ENCODE results near the gene SUV39H1. TPM values are rescaled to one million over a fixed set of nuclear protein-coding genes. Genes with fewer than 3 reads are reported as not detected.
A peak's percentile ranks its signal among the peaks of the same experiment; 100 is the strongest.

The SUV39H1 gene
- total and polyA plus RNA-seq, 2 of the 8 experiments (the other 6 are each of a cell fraction or from before 2014, with no cell fraction given) = 14.8 to 27.8 TPM

DNA sequence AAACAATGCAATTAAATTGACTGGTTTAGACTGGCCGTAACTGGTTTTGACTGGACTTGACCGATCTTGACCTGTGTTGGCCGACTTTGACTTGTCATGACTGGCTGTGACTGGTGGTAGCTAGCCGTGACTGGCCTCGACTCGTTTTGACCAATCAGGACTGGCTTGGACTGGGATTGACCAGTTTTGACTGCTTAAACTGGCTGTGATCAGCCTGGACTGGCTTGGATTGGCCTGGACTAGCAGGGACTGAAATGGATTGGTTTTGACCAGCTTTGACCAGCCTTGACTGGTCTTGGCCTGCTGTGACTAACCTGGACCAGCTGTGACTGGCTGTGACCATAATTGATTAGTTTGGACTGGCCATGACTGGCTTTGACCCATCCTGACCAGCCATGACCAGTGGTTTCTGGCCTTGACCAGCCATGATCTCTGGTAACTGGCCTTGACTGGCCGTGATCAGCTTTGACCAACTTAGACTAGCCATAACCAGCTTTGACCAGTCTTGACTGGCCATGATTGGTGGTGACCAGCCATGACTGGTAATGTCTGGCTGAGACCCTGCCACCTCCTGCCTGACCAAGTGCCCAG is 13.1 kb downstream of the SUV39H1 start:
- Histone ChIP-seq H3K79me1 (ENCODE audit: low read depth, low read length) (no peaks in the 10 kb centered on the region), H3K27me3 (replicated peaks in 1 of 4; ENCODE audit: control insufficient read depth in 3 of 4, extremely low read depth in 1 of 4, insufficient read depth in 3 of 4, low read length in 3 of 4) (no peaks in the 10 kb centered on the region; a peak in 3 of 7 replicates), H3K4me3 (ENCODE audit: extremely low read depth in 1 of 4, insufficient read depth in 2 of 4, low read depth in 3 of 4, low read length in 4 of 4) (no peak overlapping the region), H2BK5ac (ENCODE audit: low read depth, low read length) (no peak overlapping the region), H3K4ac (replicated peaks; ENCODE audit: insufficient read length, low read depth, low read length) (no peak overlapping the region), H3K79me2 (ENCODE audit: control insufficient read depth in 1 of 2, insufficient read depth in 2 of 2, low read length in 2 of 2) (no peaks in the 10 kb centered on the region), H3K9me3 (ENCODE audit: insufficient read depth in 2 of 2, low read depth in 1 of 2, low read length in 1 of 2) (no peaks in the 10 kb centered on the region), H2BK12ac (ENCODE audit: low read depth, low read length) (no peak overlapping the region), H4K91ac (replicated peaks; ENCODE audit: insufficient read length, low read length) (no peak overlapping the region), H2BK20ac (ENCODE audit: low read length) (no peak overlapping the region), H4K5ac (ENCODE audit: insufficient read length, low read depth, low read length) (no peak overlapping the region), H3K14ac (ENCODE audit: insufficient read length) (no peak overlapping the region), H3K56ac (replicated peaks; ENCODE audit: insufficient read length, low read depth, low read length) (no peak overlapping the region), H3K9ac (replicated peaks in 1 of 4; ENCODE audit: extremely low read depth in 1 of 4, low read depth in 3 of 4, low read length in 3 of 4) (no peak overlapping the region), H3K4me1 (replicated peaks in 1 of 4; ENCODE audit: control insufficient read depth in 3 of 4, insufficient read depth in 4 of 4, low read length in 3 of 4) (no peaks in the 10 kb centered on the region), H3K23ac (ENCODE audit: insufficient read length) (no peak overlapping the region), H4K8ac (ENCODE audit: extremely low read depth, insufficient read depth, low read length) (no peak overlapping the region), H2AK5ac (ENCODE audit: low read depth, low read length) (no peak overlapping the region), H3K18ac (ENCODE audit: extremely low read depth, low read length) (no peak overlapping the region), H3K27ac (ENCODE audit: low read depth, low read length) (no peak overlapping the region), H4K20me1 (replicated peaks in 1 of 2; ENCODE audit: control insufficient read depth in 1 of 2, insufficient read depth in 2 of 2, low read length in 2 of 2) (peaks cover 2 to 6% of the 10 kb centered on the region in 2 experiments), H3K36me3 (ENCODE audit: control insufficient read depth in 2 of 4, insufficient read depth in 4 of 4, low read length in 3 of 4) (peaks cover 0 to 10% (median 3%) of the 10 kb centered on the region in 4 experiments; a peak in 2 of 8 replicates), H3K23me2 (ENCODE audit: low read depth, low read length) (no peaks in the 10 kb centered on the region), H3K4me2 (ENCODE audit: insufficient read depth in 1 of 2, low read depth in 2 of 2, low read length in 2 of 2) (no peak overlapping the region), H2BK15ac (ENCODE audit: low read length) (no peak overlapping the region), H2BK120ac (replicated peaks; ENCODE audit: low read depth, low read length) (no peak overlapping the region), H2AFZ (ENCODE audit: low read length) (no peak overlapping the region)
- POLR2A ChIA-PET (ENCODE audit: partially characterized antibody) = interaction anchor here (0.8 to 3.0 kb wide), 4 partner anchors 8 to 28 kb away, joined by 3 to 29 read pairs (median 6); partner anchors contain the start of gene SUV39H1
- CTCF ChIA-PET (ENCODE audit: partially characterized antibody) = no interaction called here
- WGBS, 2 experiments (ENCODE audit: extremely low coverage in 1 of 2, insufficient coverage in 1 of 2, insufficient read length in 1 of 2, insufficient replicate concordance in 2 of 2, low coverage in 1 of 2, low lambda C conversion rate in 2 of 2, missing lambda C conversion rate in 1 of 2) = 90% methylated on average over 7 of the region's 7 CpGs; no CpG with 5 or more reads in 1 of the 2 experiments
- no peak for TF ChIP-seq SIN3A (conservative IDR thresholded peaks at IDR 0.05 in 1 of 2, IDR thresholded peaks at IDR 0.05 in 1 of 2; ENCODE audit: low read depth in 1 of 2, low read length in 2 of 2)
- TF ChIP-seq NANOG (IDR thresholded peaks at IDR 0.05; ENCODE audit: insufficient read depth, low read depth, low read length, poor library complexity, severe bottlenecking) = no peak
- TF ChIP-seq MAFK (IDR thresholded peaks at IDR 0.05; ENCODE audit: low read depth, low read length) = no peak
- TF ChIP-seq SUZ12 (IDR thresholded peaks at IDR 0.05; ENCODE audit: low read length) = no peak
- no peak for TF ChIP-seq SP4 (IDR thresholded peaks at IDR 0.05; ENCODE audit: low read length)
- TF ChIP-seq TAF7 (optimal IDR thresholded peaks at IDR 0.05; ENCODE audit: borderline replicate concordance, low read depth, low read length) = peak; percentile 68
- no peak for TF ChIP-seq PHF8 (conservative IDR thresholded peaks at IDR 0.05; ENCODE audit: low read depth, low read length)
- TF ChIP-seq, protein P1, sequence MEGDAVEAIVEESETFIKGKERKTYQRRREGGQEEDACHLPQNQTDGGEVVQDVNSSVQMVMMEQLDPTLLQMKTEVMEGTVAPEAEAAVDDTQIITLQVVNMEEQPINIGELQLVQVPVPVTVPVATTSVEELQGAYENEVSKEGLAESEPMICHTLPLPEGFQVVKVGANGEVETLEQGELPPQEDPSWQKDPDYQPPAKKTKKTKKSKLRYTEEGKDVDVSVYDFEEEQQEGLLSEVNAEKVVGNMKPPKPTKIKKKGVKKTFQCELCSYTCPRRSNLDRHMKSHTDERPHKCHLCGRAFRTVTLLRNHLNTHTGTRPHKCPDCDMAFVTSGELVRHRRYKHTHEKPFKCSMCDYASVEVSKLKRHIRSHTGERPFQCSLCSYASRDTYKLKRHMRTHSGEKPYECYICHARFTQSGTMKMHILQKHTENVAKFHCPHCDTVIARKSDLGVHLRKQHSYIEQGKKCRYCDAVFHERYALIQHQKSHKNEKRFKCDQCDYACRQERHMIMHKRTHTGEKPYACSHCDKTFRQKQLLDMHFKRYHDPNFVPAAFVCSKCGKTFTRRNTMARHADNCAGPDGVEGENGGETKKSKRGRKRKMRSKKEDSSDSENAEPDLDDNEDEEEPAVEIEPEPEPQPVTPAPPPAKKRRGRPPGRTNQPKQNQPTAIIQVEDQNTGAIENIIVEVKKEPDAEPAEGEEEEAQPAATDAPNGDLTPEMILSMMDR (IDR thresholded peaks at IDR 0.05; ENCODE audit: control extremely low read depth in 1 of 3, insufficient read depth in 1 of 3, low read depth in 1 of 3, low read length in 3 of 3) = no peak
- FAIRE-seq (no peak), DNase-seq (ENCODE audit: low read depth in 1 of 2, low spot score in 2 of 2) (no peak)
